CD4-positive, alpha-beta T cell treated with Interleukin-4 for 1 hour (primary cell): ENCODE measurements around the gene ANKRD36.
"Not testable (repeated sequence)": the region's sequence is repeated elsewhere in the genome, so short reads cannot be mapped to it uniquely, and the experiment has no call there.

Experiments used
- DNase-seq, 2 donors: peaks; one replicate each; pipeline ENCODE4 v3.0.0-alpha.2; 2020 to 2022

ANKRD36 gene

DNA sequence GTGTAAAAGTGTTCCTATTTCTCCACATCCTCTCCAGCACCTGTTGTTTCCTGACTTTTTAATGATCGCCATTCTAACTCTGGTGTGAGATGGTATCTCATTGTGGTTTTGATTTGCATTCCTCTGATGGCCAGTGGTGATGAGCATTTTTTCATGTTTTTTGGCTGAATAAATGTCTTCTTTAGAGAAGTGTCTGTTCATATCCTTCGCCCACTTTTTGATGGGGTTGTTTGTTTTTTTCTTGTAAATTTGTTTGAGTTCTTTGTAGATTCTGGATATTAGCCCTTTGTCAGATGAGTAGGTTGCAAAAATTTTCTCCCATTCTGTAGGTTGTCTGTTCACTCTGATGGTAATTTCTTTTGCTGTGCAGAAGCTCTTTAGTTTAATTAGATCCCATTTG lies 16.1 kb downstream of the ANKRD36 start:
- not testable (repeated sequence) for DNase-seq

DNA sequence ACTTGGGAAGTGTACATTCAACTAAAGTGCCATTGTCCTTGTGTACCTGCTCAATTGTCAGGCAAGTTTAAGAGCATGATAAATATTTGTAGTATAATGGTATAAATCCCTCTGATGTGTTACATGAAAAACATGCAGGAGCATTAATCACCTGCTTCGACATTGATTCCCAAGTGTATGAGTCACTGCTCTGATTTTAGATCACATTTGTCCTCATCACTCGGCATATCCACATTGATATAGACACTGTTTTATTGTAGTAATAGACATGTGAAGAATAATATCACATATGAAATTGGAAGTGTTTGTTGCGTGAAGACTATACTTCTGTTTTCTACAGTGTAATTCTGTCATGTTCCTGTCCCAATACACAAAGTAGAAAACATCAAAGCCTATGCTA lies 31.1 kb downstream of the ANKRD36 start:
- not testable (repeated sequence) for DNase-seq

DNA sequence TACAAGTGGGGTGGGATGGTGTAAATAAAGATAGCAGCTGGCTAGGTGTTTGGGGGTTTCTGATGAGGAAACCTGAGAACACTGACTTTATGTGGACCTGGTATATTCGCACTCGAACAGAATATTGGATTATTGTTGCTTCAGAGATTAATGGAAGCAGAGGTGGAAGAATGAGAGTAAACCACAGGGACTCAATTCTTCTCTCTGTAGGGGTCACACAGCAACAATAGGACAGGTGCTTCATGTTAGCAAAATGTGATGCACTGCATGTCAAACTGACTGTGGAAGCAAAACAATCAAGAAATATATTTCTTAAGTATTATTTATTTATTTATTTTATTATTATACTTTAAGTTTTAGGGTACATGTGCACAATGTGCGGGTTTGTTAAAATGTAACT lies 53.6 kb downstream of the ANKRD36 start:
- not testable (repeated sequence) for DNase-seq

DNA sequence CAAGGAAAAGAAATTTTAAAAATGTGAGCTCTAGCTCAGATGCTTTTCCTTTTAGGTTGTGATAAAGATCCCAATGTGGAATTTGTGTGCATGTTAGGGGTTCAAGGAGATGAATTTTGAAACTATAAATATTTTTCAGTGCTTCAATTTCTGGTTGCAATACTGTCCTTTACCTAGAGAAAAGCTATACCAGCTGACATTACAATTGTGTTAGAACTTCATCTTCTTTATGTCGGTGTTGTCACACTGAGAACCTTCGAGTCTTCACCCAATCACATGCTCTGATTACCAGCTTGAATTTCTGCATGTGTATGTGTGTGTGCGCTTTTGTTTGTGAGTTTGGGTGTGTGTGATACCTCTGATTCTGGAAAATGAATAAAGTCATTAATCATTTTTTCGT lies 55.0 kb downstream of the ANKRD36 start:
- not testable (repeated sequence) for DNase-seq

DNA sequence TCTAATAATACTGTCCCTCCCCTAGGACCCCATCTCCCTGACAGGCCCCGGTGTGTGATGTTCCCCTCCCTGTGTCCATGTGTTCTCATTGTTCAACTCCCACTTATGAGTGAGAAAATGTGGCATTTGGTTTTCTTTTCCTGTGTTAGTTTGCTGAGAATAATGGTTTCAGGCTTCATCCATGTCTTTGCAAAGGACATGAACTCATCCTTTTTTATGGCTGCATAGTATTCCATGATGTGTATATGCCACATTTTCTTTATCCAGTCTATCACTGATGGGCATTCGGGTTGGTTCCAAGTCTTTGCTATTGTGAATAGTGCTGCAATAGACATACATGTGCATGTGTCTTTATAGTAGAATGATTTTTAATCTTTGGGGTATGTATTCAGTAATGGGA lies 55.6 kb downstream of the ANKRD36 start:
- not testable (repeated sequence) for DNase-seq

DNA sequence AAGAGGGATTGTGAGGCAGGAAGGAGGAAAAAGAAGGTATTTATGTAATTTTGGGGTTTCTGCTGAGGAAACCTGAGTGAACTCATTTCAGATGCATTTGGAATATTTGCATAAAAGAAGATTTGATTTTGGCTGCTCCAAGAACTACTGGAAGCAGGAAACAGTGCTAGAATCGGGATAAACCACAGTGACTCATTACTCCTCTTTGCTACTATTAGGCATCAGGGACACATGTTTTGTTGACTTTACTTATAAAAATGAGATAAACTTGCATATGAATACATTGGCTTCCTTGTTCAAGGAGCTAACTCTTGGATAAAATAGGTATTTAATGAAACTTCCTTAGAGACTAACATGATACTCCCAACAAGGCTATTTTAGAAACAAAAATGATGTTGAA lies 67.4 kb downstream of the ANKRD36 start:
- not testable (repeated sequence) for DNase-seq

DNA sequence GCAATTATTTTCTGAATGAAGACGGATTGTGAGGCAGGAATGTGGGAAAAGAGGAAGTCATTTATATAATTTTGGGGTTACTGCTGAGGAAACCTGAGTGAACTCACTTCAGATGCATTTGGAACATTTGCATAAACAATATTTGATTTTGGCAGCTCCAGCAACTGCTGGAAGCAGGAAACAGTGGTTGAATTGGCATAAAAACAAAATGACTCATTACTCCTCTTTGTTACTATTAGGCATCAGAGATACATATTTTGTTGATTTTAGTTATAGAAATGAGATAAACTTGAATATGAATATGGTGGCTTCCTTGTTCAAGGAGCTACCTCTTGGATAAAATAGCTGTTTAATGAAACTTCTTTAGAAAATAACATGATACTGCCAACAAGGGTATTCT lies 82.4 kb downstream of the ANKRD36 start:
- not testable (repeated sequence) for DNase-seq

DNA sequence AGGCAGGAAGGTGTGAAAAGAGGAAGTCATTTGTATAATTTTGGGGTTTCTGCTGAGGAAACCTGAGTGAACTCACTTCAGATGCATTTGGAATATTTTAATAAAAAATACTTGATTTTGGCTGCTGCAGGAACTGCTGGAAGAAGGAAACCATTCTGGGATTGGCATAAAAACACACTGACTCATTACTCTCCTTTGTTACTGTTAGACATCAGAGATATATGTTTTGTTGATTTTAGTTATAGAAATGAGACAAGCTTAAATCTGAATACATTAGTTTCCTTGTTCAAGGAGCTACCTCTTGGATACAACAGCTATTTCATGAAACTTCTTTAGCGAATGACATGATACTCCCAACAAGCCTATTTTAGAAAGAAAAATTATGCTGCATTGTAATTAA lies 84.3 kb downstream of the ANKRD36 start:
- DNase-seq = not testable (repeated sequence)

DNA sequence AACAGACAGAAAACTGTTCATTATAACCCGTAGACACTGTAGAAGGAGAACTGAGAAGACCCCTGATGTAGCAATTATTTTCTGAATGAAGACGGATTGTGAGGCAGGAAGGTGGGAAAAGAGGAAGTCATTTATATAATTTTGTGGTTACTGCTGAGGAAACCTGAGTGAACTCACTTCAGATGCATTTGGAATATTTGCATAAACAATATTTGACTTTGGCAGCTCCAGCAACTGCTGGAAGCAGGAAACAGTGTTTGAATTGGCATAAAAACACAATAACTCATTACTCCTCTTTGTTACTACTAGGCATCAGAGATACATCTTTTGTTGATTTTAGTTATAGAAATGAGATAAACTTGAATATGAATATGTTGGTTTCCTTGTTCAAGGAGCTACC lies 87.9 kb downstream of the ANKRD36 start:
- DNase-seq = not testable (repeated sequence)

DNA sequence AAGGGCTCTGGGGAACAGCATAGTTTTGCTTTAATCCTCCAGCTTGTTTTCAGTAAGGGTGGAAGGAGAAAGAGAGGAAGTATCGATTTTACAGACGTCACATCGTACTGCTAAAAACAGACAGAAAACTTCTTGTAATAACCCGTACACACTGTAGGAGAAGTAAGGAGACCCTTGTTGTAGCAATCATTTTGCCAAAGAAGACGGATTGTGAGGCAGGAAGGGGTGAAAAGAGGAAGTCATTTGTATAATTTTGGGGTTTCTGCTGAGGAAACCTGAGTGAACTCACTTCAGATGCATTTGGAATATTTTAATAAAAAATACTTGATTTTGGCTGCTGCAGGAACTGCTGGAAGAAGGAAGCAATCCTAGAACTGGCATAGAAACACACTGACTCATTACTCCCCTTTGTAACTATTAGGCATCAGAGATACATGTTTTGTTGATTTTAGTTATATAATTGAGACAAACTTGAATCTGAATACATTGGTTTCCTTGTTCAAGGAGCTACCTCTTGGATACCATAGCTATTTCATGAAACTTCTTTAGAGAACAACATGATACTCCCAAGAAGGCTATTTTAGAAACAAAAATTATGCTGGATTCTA lies 89.8 kb downstream of the ANKRD36 start:
- not testable (repeated sequence) for DNase-seq

DNA sequence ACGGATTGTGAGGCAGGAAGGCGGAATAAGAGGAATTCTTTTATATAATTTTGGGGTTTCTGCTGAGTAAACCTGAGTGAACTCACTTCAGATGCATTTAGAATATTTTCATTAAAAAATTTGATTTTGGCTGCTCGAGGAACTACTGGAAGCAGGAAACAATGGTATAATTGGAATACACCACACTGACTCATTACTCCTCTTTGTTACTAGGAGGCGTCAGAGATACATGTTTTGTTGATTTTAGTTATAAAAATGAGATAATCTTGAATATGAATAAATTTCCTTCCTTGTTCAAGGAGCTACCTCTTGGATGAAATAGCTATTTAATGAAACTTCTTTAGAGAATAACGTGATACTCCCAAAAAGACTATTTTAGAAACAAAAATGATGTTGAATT lies 97.4 kb downstream of the ANKRD36 start:
- DNase-seq = no peak

DNA sequence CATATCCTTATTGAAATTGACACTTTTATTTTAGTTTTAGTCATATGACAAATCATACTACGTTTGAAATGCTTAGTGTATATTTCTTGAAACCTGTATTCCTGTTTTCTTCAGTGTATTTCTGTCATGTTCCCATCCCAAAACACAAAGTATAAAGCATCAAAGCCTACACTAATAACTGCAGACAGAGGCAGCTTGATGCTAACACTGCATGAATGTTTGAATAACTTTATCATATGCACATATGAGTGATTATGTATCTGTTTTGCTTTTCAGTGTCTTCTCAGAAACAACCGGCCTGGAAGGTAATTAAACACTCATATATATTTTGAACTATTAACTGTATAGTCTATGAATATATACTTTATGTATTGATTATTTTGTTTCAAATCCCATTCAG lies 102.1 kb downstream of the ANKRD36 start:
- not testable (repeated sequence) for DNase-seq

DNA sequence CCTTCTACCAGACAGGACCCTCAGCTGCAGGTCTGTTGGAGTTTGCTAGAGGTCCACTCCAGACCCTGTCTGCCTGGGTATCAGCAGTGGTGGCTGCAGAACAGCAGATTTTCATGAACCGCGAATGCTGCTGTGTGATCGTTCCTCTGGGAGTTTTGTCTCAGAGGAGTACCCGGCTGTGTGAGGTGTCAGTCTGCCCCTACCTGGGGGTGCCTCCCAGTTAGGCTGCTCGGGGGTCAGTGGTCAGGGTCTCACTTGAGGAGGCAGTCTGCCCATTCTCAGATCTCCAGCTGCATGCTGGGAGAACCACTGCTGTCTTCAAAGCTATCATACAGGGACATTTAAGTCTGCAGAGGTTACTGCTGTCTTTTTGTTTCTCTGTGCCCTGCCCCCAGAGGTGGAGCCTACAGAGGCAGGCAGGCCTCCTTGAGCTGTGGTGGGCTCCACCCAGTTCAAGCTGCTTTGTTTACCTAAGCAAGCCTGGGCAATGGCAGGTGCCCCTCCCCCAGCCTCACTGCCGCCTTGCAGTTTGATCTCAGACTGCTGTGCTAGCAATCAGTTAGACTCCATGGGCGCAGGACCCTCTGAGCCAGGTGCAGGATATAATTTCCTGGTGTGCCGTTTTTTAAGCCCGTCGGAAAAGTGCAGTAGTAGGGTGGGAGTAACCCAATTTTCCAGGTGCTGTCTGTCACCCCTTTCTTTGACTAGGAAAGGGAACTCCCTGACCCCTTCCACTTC lies 118.1 kb downstream of the ANKRD36 start:
- not testable (repeated sequence) for DNase-seq

DNA sequence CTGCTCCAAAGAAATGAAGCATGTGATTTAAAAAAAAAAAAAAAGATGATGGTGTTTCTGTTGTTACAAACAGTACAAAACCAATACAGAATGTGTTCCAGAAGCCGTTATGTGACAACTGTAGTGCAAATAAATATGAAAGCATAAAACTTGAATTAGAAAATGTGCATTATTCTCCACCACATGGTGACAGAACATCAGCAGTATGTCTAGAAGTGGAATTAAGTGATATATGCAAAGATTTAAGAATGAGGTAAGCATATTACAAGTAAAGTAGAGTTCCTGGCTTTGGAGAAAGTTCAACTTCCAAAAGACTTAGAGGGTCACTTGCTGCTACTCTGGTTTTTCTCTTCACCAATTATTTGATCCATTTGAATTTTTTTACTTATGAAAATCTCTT lies 120.0 kb downstream of the ANKRD36 start:
- not testable (repeated sequence) for DNase-seq

DNA sequence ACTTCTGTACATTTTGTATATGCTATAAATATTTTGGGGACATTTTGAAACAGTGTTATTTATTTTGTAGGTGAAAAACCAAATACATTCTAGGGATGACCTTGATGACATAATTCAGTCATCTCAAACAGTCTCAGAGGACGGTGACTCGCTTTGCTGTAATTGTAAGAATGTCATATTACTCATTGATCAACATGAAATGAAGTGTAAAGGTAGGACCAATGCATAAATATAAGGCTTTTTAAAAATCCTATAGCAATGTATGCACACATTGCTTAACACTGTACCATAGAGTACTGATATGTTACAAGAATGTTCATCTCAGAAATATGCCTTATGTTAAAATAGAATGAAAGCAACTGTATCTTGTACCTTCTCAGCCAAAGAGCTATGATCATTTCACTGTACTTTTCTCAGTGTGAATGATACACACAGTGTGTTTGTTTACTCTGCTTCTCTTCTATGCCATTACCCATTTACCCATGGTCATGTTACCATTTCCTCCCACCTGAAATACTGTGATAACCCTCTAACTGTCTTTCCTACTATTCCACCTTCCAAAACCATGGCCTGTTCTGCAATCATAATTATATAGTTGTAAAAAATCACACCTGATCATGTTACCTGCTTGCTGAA lies 120.8 kb downstream of the ANKRD36 start:
- DNase-seq = not testable (repeated sequence)

DNA sequence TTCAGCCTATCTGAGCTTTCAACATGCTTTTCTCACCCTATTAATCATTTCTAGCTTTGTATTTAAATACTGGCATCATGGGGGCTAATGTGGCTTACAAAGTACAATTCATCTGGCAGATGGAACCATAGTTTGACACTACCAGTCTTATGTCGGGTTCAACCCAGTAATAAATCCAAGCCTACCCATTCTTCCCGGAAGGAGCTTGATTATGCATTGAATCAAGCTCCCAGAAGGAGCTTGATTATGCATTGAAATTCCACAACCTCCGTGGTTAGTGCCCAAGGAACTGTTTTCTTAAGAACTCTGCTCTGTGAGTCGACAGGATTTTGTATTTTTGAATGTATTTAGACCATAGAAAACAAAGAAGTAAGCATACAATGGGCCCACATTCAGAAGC lies 148.2 kb downstream of the ANKRD36 start:
- DNase-seq = not testable (repeated sequence)

DNA sequence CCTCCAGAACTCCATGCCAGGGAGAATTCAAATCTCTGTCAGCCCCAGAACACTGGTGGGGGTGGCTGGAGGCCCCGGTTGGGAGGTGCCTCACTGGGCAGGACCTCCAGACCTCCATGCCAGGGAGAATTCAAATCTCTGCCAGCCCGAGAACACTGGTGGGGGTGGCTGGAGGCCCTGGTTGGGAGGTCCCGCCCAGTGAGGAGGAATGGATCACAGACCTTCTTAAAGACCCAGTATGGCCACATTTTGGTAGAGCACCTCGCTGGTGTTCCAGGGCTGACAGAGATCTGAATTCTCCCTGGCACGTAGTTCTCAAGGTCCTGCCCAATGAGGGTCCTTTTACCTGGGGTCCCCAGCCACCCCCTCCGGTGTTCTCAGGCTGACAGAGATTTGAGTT lies 153.5 kb downstream of the ANKRD36 start:
- DNase-seq = not testable (repeated sequence)

DNA sequence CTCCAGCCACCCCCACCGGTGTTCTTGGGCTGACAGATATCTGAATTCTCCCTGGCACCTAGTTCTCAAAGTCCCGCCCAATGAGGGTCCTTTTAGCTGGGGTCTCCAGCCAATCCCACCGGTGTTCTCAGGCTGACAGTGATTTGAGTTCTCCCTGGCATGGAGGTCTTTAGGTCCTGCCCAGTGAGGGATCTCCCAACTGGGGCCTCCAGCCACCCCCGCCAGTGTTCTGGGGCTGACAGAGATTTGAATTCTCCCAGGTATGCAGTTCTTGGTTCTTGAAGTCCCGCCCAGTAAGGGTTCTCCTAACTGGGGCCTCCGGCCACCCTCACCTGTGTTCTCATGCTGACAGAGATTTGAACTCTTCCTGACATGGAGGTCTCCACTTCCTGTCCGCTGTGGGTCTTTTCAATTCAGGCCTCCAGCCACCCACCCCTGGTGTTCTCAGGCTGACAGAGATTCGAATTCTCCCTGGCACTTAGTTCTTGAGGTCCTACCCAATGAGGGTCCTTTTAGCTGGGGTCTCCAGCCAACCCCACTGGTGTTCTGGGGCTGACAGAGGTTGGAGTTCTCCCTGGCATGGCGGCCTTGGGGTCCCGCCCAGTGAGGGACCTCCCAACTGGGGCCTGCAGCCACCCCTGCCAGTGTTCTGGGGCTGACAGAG lies 154.6 kb downstream of the ANKRD36 start:
- DNase-seq = peak in 1 of 2 donors; percentile 11

DNA sequence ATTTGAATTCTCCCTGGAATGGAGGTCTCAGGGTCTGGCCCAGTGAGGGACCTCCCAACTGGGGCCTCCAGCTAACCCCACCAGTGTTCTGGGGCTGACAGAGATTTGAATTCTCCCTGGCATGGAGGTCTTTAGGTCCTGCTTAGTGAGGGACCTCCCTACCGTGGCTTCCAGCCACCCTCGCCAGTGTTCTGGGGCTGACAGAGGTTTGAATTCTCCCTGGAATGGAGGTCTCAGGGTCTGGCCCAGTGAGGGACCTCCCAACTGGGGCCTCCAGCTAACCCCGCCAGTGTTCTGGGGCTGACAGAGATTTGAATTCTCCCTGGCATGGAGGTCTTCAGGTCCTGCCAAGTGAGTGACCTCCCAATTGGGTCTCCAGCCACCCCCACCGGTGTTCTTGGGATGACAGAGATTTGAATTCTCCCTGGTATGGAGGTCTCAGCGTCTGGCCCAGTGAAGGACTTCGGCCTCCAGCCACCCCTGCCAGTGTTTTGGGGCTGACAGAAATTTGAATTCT lies 155.2 kb downstream of the ANKRD36 start:
- DNase-seq = not testable (repeated sequence)

DNA sequence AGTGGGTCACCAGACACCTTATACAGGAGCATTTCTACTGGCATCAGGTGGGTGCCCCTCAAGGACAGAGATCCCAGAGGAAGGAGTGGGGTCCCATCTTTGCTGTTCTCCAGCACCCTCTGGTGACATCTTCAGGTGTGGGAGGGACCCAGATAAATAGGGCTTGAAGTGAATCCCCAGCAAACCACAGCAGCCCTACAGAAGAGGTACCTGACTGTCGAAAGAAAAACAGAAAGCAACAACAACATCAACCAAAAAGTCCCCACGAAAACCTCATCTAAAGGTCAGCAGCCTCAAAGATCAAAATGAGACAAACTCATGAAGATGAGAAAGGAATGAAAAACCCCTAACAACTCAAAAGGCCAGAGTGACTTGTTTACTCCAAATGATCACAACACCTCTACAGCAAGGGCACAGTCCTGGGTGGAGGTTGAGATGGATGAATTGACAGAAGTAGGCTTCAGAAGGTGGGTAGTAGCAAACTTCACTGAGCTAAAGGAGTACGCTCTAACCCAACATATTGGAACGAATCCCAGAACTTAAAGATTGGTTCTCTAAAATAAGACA lies 163.4 kb downstream of the ANKRD36 start:
- DNase-seq = not testable (repeated sequence)

DNA sequence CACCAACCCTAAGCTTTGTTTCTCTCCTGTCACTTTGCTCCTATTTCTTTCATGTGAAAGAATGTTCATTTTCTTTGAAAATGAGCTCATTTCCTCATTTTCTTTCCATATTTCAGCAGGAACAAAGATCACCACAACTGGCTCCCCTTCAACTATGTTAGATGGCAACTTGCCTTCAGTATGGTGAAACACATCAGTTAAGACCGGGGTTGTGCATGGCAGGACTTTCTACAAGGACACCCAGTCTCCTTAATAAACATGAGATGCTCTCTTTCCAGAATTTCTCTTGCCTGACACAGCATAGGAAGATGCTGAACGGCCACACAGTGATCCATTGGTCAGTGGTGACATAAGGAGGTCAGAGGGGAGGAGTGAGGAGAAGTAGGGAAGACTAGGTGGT lies 172.2 kb downstream of the ANKRD36 start:
- not testable (repeated sequence) for DNase-seq

DNA sequence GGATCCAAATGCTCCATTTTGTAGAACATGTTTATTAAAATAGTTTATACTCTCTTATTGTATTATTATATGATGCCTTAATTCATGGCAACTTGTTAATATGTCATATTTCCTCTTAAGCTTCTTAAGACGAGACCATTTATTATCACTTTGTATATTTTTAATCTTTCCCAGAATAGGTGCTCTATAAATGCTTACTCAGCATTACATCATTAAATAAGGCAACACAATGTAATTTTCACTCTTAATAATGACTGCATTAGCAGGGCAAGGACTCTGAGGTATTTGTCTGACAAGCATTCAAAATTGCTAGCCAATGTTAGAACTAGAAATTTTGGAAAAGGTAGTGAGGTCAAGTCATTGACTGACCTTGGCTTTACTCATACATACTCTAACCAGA lies 180.7 kb downstream of the ANKRD36 start:
- DNase-seq = not testable (repeated sequence)
